HG02973 (cell line): ENCODE data around the gene ZFAND2B.
A peak's percentile ranks its signal among the peaks of the same experiment; 100 is the strongest.

Experiments
- ATAC-seq: cut with Tn5 transposase; IDR thresholded peaks from one replicate; pipeline ENCODE4 v1.9.1; 2021; ENCODE audit warnings: moderate library complexity; ENCODE audit not compliant: unreplicated experiment

The ZFAND2B gene

DNA sequence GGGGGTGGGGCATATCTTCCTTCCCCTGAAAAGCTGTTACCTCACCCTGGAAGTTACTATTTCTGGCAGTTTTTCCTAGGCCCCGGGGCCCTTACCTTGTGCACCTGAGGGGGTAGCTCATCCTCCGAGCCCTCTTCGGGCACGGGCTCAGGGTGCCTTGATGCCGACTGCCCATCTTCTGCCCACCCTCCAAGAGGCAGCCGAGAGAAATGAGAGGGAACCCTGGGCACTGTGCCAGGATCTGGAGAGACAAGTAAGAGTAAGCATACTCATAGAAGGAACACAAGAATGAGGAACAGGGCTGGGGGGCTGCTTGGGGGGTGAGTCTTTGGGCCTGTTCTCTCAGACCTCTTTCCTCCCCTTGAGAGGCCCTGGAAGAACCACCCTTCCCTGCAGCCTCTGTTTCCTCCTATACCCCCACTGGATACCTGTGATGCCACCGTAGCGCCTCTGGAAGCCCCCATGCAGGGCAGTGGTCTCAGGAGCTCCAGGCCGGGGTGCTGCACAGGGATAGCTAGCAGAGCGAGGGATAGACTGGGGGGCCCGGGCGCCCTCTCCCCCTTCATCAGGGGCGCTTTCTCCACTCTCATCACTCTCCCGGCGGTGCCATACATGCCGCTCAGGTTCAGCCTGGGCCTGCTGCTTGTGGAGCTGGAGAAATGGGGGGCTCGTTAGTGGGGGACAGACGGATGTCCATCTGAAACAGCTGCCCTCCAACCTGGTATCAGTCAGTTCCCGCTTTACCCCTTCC, 14.2 kb downstream of the ZFAND2B start:
- no peak for ATAC-seq

DNA sequence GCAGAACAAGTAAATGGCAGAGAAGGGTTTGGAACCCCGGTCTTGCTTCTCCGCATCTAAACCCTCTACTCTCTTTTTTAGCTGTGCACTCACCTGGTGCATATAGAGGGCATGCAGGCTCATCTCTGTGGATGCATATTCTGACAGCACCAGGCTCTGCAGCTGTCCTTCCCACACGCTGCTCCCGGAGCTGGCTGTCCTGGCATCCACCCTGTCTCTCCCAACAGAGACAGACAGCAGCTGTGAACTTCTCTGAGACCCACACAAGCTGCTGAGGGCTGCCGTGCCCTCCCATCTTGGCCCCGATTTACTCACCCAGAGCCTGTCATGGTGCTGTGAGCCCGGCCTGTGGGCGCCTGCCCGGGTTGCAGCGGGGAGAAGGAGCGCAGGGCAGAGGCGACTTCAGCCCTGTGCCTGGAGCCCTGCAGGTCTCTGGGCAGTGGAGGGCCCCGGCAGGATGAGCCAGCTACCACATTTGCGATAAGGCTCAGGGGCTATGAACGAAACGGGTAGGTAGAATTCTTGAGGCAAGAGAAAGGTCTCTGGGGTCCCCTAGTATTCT, 15.5 kb downstream of the ZFAND2B start:
- no peak for ATAC-seq

DNA sequence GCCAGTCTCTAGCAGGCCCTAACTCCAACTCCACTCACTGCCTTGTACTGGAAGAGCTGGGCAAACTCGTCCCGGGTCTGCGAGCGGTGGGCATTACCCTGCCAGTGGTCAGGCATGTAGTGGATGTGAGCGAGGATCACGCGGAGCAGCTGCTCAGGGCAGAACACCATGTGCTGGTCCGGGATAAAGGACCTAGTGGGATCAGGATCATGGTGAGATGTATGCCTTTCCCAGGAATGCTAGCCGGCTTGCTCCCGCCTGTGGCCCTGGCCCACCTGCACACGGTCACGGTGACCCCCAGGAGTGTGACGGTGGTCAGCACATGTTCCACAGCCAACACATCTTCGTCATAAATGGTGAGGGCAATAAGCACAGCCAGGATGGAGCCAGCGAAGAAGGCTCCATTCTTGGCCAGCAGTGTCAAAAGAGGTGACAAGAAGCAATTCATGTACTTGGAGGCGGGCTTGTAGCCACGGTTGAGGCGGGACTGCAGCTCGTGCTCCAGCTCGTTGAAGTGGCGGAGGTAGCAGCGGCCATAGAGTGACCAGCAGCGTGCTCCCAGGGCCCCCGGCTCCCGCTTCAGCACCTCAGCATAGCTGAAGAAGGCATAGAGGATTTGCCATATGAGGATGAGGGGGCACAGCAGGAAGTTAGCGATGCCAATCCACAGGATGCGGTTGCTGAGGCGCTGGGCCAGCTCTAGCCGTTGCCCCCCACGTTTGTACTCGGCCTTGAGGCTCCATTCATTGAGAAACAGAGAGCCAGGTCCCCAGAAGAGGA, 17.4 kb downstream of the ZFAND2B start:
- no peak for ATAC-seq

DNA sequence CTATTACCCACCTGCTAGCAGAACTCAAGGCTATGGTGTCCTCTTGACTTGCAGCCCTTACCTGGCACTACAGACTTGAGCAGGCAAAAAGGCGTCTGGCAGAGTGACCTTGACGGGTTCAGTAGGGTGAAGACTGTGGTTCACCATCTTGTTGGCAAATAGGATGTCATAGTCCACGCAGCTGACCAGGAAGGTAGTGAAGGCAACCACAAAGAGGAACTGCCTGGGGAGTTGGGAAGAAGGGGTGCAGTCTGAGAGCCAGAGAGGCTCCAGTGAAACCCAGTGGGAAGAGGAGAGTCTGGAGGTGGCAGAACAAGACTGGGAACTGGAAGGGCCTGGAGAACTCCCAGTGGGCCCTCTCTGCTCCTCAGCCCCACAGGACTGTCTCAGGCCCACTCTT, 18.8 kb downstream of the ZFAND2B start:
- ATAC-seq = no peak

DNA sequence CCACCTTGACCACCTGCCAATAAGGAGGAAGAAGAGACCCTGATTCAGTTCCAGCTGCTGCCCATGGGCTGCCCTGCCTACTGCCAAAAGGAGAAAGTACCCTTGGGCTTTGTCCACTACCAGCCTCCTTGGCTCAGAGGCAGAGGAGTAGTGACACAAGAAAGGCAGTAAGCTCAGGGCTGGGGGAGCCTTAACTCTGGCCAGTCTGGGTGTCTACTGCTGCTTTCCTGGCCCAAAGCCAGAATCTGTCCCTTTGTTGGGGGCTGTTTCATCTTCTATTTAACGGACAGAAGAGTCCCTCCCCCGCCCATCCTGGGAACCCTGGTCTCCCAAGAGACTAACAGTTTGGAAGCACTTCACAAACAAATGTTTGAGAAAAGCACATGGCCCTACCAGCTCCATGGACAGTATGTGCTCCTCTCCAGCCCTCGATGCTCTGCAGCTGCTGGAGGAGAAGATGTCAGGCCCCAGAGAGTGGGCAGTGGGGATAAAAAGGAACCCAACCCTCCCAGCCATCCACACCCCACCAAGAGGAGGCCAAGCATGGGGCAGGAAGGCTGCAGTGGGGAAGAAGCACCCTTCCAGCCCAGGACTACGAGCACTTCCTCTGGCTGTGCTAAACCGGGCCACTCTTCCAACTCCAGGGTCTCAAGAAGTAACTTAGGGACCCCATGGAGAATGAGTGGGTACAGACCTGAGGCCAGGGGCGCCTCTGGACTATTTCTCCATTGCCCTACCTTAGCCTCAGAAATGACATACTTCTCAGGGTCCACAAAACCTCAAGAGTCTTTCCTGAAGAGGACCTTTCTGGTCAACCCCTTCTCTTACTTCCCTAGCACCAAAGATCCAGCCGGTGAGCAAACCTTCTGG, 21.7 kb downstream of the ZFAND2B start:
- no peak for ATAC-seq

DNA sequence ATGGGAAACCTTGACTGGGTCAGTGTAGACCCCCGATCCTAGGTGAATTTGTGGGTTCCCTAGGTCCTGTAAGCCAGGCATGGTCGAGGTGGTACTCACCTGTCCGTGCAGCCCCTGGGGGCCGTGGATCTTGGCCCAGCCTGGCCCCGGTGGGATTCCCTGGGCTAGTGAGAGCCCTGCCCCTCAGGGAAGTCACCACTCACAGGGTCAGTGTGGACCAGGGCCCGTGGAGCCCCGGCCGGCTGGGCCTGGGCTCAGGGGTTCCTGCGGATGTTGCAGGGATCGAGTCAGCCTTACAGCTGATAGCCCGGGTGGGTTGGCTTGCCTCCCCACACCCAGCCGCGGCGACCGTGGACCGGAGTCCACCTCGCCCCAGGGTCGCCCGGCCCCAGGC, 22.3 kb downstream of the ZFAND2B start:
- ATAC-seq = no peak

DNA sequence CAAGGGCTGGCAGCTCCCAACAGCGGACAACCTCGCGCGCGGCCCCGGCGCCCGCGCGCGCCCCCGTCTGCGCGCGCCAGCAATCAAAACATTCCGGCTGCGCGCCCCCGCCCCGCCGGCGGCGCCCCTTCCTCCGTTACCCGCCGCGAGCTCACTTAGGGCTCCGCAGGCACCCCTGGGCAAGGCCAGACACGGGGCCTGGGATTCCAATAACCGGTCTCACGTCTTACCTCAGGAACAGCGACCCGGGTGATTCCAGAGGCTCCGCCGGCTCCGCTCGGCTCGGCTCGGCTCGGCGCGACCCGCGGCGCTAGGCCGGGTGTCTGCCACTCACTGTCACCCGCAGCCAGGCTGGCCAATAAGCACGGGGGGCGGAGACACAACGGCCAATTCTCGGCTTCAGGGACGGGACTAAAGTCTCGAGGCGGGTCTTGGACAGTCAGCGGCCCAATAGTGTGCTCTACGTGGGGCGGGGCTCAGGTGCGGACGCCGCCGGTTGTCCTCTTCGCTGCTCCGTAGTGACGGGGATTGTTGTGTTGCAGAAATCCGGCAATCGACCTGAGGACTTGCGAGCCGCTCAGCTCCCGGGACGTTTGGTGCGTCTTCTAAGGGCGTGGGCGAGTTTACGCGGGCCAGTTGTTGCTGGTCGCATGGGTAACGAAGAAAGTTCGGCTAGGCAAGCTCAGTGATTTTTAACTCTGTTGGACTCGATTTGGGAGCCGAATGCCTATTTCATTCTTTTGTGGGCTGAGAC, 22.9 kb downstream of the ZFAND2B start, which contains the start of the genes ANKZF1 and ATG9A:
TSS of gene ANKZF1 (plus strand) at position 502 of the 754 bp plus-strand sequence. CDS start 452 bp downstream, outside the sequence.
TSS of gene ATG9A (minus strand) at position 332 of the 754 bp plus-strand sequence. CDS start 1,612 bp downstream, outside the sequence.
- peak; percentile 95 for ATAC-seq

DNA sequence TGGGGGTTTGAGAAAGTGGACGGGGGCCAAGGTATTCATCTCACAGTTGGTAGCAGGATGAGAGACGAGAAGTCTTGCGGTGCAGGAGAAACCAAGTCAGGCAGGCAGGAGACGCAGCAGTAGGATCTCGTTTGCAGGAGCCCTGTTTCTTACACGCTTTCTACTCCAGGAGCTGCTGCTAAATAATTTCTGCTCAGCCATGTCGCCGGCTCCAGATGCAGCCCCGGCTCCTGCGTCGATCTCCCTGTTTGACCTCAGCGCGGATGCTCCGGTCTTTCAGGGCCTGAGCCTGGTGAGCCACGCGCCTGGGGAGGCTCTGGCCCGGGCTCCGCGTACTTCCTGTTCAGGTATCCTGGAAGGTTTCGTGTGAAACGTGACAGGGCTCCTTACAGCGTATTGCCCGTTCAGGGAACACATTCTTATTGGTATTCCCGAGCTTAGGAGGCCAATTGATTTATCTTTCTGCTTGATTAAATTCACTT, 23.5 kb downstream of the ZFAND2B start:
- peak; percentile 16 for ATAC-seq

DNA sequence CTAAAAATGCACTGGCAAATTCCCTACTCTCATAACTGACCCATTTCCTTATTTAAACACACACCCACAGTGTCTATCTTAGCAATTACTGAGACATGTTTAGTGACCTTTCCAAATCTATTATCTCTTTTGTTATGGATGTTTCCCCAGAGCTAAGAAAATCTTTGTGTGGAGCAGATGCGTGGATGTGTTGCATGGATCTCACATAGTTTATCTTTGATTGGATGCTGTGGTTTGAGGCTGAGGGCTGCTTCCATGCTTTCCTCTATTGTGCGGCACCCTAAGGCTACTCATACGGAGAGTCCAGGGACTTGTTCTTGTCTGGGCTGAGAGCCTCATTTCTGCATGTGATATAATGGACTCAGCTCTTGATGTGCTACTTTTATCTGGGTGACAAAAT, 27.7 kb downstream of the ZFAND2B start:
- no peak for ATAC-seq

DNA sequence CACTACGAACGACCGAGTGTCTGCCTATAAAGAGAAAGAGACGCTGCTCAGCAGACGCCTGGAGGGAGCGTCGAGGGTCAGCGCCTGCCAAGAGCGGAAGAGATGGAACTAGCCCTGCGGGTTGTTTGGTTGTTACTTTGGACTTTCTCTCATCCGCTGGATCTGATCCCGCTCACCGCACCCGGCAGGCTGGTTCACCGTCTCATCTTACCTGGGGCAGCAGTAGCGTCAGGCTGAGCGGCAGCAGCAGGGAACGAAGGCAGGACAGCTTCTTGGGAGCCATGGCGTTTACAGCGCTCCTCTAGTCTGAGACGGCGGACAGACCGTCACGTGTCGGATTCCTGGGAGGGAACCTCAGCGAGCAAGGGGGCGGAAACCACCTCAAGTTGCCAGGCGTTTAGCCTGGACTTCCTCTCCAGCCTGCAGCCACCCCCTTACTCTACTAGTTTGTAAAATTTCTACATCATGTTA, 36.7 kb downstream of the ZFAND2B start:
- no peak for ATAC-seq

DNA sequence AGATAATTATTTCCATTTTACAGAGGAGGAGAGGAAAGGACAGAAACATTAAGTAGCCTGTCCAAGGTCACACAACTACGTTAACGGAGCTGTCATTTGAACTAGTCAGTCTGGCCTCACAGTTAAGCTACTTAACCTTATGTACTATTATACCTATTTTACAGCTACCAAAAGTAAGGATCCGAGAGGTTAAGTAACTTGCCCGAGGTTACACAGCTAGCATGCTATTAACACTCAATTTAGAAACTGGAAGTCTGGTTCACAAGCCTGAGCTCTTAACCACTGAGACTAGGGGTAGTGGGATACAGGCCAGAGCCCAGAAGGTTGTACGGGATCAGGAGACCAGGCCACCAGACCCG, 38.2 kb downstream of the ZFAND2B start:
- ATAC-seq = no peak

DNA sequence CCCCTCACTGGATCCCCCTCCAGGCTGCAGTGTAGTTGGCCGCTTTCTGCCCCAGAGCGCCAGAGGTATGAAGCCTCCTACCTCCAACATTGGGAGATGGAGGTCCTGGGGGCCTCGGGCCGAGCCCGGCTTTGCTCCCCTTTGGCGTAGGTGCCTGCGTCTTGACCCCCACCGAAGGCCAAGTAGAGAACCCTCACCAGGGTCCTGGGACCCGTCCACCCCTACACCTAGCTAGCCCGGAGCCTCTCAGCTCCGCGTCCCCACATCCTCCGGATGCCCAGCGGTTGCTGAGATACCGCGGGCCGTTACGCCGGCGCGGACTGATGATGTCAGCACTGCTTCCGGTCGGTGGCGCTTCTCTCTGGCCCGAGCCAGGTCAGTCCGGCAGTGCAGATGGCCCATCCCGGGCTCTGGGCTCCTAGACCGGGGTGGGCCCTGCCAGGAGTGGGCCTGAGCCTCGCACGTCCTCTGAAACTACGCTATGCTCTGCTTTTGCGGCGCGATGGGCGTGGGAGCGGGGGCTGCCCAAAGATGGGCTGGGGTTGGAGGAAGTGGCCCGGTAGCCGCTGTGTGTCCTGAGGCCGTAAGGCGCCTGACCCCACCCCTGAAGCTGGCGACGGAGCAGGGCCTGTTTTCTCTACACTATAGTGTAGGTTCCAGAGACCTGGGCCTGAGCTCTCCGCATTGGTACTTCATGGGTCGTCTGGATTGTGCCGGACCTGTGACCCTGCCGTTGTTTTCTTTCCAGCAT, 38.7 kb downstream of the ZFAND2B start, which contains the start of the genes GLB1L and STK16:
TSS of gene GLB1L (minus strand) at position 297 of the 751 bp plus-strand sequence. CDS start 1,871 bp downstream, outside the sequence.
TSS of gene STK16 (plus strand) at position 332 of the 751 bp plus-strand sequence. CDS start 521 bp downstream, outside the sequence.
- ATAC-seq = peak; percentile 68

DNA sequence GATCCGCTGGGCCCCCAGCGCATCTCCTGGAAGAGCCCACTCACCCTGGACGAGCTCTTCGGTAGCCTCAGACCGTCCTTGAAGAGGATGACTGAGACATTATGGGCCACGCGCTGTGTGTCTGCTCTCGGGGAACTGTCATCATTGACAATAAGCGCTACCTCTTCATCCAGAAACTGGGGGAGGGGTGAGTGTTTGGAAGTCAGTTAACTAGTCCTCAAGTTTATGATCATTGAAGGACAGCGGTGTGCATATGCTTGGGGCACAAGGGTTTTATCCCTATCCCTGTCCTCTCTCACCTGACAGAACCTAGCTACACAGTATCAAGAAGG, 39.3 kb downstream of the ZFAND2B start:
- no peak for ATAC-seq

DNA sequence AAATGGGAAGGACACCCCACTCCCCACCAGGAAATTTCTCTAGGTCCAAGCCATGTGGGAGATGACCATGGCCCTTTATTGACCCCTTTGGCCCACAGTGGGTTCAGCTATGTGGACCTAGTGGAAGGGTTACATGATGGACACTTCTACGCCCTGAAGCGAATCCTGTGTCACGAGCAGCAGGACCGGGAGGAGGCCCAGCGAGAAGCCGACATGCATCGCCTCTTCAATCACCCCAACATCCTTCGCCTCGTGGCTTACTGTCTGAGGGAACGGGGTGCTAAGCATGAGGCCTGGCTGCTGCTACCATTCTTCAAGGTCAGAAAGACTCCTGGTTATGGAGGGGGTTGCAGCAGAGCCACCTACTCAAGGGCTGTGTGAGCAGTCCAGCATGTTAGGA, 40.0 kb downstream of the ZFAND2B start:
- no peak for ATAC-seq

DNA sequence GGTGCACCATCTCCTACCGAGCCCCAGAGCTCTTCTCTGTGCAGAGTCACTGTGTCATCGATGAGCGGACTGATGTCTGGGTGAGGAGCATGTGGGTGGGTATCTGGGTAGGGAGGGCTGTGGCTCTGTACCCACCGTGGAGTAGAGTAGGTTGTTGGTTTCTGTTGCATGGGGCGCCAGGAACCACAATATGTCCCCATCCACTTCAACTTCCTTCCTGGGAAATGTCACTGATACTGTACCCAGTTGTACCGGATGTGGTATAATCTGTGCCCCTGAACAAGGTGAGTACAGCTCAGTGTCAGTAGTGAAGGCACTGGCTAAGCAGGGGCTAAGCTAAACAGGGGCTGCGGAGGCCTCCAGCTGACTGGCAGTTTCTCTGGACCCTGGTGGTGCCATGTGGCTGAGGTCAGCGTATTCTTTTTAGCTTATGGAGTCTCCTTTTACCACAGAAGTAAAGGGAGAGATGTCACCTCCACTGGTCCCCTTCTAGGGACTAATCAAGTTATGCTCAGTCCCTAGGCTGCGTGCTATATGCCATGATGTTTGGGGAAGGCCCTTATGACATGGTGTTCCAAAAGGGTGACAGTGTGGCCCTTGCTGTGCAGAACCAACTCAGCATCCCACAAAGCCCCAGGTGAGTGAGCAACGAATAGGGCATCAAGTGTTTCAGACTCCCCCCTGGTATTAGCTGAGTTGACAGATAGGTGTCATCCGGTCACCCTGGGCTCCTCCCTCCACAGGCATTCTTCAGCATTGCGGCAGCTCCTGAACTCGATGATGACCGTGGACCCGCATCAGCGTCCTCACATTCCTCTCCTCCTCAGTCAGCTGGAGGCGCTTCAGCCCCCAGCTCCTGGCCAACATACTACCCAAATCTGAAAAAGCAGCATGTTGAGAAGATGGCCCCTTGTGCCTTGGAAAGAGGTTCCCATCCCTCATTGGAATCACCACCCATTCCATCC, 41.4 kb downstream of the ZFAND2B start:
- no peak for ATAC-seq

DNA sequence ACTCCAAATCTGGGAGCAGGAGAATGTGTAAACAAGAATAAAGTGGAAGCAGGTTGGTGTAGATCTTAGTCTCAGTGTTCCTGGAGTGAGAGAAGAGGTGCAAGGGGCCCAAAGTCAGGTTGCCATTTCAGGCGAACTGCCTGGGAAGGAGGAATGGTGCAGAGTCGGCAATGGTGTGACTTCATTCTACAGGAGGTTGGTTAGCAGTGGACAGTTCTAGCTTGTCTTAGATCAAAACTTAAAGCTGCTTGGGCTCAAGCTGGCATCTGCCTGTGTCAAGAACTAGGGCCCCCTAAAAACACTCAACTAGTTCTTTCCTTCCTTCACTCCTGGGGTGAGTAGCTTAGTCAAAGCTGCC, 42.2 kb downstream of the ZFAND2B start:
- ATAC-seq = no peak

DNA sequence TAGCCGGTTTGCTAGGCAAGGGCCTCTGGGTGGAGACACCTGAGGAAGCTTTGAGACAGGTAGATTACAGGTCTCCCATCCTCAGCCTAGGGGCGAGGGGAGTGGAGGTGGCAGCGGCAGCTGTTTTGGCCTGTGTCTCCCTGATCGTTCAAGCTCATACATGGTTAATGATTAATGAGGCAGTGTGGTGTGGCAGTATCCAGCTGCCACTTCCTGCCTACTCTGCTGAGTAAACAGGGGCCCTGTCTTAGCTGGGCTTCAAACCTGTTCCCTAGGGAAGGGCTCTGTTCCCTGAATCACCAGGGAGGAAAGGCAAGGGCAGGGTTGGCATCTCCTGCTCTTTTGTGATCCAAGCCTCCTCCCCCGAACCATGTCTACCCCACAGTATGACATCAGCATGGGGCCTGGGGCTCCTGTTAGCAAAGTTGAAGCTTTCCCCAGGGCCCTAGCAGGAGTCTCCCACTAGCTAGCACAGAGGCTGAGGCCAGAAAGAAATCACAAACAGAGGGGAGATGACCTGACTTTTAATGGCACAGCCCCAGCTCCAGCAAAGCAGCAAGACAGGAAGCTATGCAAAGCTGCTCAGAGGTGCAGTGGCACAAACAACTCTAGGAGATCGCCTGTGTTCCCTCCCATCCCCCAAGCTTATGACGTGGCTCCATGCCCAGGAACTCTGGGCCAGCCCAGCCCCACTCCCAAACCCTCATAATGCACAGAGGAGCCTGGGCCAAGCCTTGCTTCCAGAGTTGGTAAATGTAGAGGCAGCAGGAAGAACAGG, 42.8 kb downstream of the ZFAND2B start:
- ATAC-seq = peak; percentile 32
